Mononuclear cell (primary cell): ENCODE results near the gene APC. TPM values are rescaled to one million over a fixed set of nuclear protein-coding genes. Genes with fewer than 3 reads are reported as not detected.
"Not testable (repeated sequence)": the region's sequence is repeated elsewhere in the genome, so short reads cannot be mapped to it uniquely, and the experiment has no call there.

ENCODE experiments used
- H3K27me3 ChIP-seq: 2 replicates; pipeline ENCODE4 v1.6.0; 2011; ENCODE audit warnings: low read length, control low read depth; ENCODE audit not compliant: insufficient read depth
- H3K4me1 ChIP-seq: 2 replicates; pipeline ENCODE4 v1.5.1; 2011; ENCODE audit warnings: mild to moderate bottlenecking, low read length, control low read depth; ENCODE audit not compliant: insufficient read depth
- H3K4me3 ChIP-seq: 2 replicates; pipeline ENCODE4 v1.5.1; 2011; ENCODE audit warnings: mild to moderate bottlenecking, low read length, moderate library complexity
- H3K9me3 ChIP-seq: 2 replicates; pipeline ENCODE4 v1.5.1; 2011; ENCODE audit warnings: low read depth, mild to moderate bottlenecking, control low read depth, low read length
- total RNA-seq: library from RNA; depleted of rRNA; stranded (reverse); fragments of >200 nt; gene quantifications from one replicate; pipeline ENCODE4 v1.2.3, GENCODE V29; 2012

APC gene
- total RNA-seq, 1 donor: 48.3 TPM

GRCh38 chr5:112707187-112708102, 30.2 kb upstream of the APC start:
- H3K4me3 ChIP-seq: peak overlapping the region; percentile 99
- H3K4me1 ChIP-seq: peaks cover 45% of the 10 kb centered on the region
- no peaks in the 10 kb centered on the region for H3K9me3 ChIP-seq

GRCh38 chr5:112708103-112708622, 29.5 kb upstream of the APC start:
- Histone ChIP-seq H3K4me3 (peak overlapping the region; percentile 99), H3K4me1 (peaks cover 50% of the 10 kb centered on the region), H3K27me3 (no peaks in the 10 kb centered on the region), H3K9me3 (no peaks in the 10 kb centered on the region)

More at GRCh38 chr5:112707187-112708102, 30.2 kb upstream of the APC start:
- no peaks in the 10 kb centered on the region for H3K27me3 ChIP-seq

- H3K27me3 ChIP-seq: no peaks in the 10 kb centered on the region
- no peak overlapping the region for H3K4me3 ChIP-seq
- H3K9me3 ChIP-seq: no peaks in the 10 kb centered on the region
- H3K4me1 ChIP-seq: peaks cover 57% of the 10 kb centered on the region
Observed at GRCh38 chr5:112709416-112709815, 28.3 kb upstream of the APC start.

GRCh38 chr5:112710896-112711295, 26.8 kb upstream of the APC start:
- H3K4me1 ChIP-seq: peaks cover 57% of the 10 kb centered on the region
- H3K27me3 ChIP-seq: no peaks in the 10 kb centered on the region
- no peaks in the 10 kb centered on the region for H3K9me3 ChIP-seq
- no peak overlapping the region for H3K4me3 ChIP-seq

- Histone ChIP-seq H3K4me3 (no peak overlapping the region), H3K27me3 (no peaks in the 10 kb centered on the region), H3K4me1 (peaks cover 57% of the 10 kb centered on the region), H3K9me3 (no peaks in the 10 kb centered on the region)
Observed at GRCh38 chr5:112711436-112711835, 26.2 kb upstream of the APC start.

- Histone ChIP-seq H3K4me1 (peaks cover 53% of the 10 kb centered on the region), H3K27me3 (no peaks in the 10 kb centered on the region), H3K9me3 (no peaks in the 10 kb centered on the region), H3K4me3 (no peak overlapping the region)
Observed at GRCh38 chr5:112713206-112713605, 24.5 kb upstream of the APC start.

- H3K4me1 ChIP-seq: peaks cover 18% of the 10 kb centered on the region
- H3K4me3 ChIP-seq, H3K27me3 ChIP-seq, H3K9me3 ChIP-seq: not testable (repeated sequence)
Observed at GRCh38 chr5:112716895-112717294, 20.8 kb upstream of the APC start.

GRCh38 chr5:112717506-112718082, 20.1 kb upstream of the APC start:
- Histone ChIP-seq H3K4me1 (peaks cover 14% of the 10 kb centered on the region), H3K27me3 (no peaks in the 10 kb centered on the region), H3K9me3 (no peaks in the 10 kb centered on the region), H3K4me3 (no peak overlapping the region)

- no peaks in the 10 kb centered on the region for H3K9me3 ChIP-seq
- no peak overlapping the region for H3K4me3 ChIP-seq
- H3K27me3 ChIP-seq: no peaks in the 10 kb centered on the region
- H3K4me1 ChIP-seq: peaks cover 8% of the 10 kb centered on the region
Observed at GRCh38 chr5:112718344-112718743, 19.3 kb upstream of the APC start.

- Histone ChIP-seq H3K4me3 (no peak overlapping the region), H3K9me3 (no peaks in the 10 kb centered on the region), H3K4me1 (peaks cover 8% of the 10 kb centered on the region), H3K27me3 (no peaks in the 10 kb centered on the region)
Observed at GRCh38 chr5:112720576-112720975, 17.1 kb upstream of the APC start.

GRCh38 chr5:112724901-112725300, 12.8 kb upstream of the APC start:
- Histone ChIP-seq H3K9me3 (no peaks in the 10 kb centered on the region), H3K4me1 (peaks cover 5% of the 10 kb centered on the region), H3K27me3 (no peaks in the 10 kb centered on the region), H3K4me3 (no peak overlapping the region)

- H3K4me1 ChIP-seq: peaks cover 4% of the 10 kb centered on the region
- no peak overlapping the region for H3K4me3 ChIP-seq
- no peaks in the 10 kb centered on the region for H3K27me3 ChIP-seq
- no peaks in the 10 kb centered on the region for H3K9me3 ChIP-seq
Observed at GRCh38 chr5:112729630-112730029, 8.1 kb upstream of the APC start.

GRCh38 chr5:112732131-112732530, 5.6 kb upstream of the APC start:
- H3K9me3 ChIP-seq: no peaks in the 10 kb centered on the region
- no peaks in the 10 kb centered on the region for H3K27me3 ChIP-seq
- no peak overlapping the region for H3K4me3 ChIP-seq
- peaks cover 8% of the 10 kb centered on the region for H3K4me1 ChIP-seq

GRCh38 chr5:112733586-112733985, 4.1 kb upstream of the APC start:
- H3K4me1 ChIP-seq: peaks cover 22% of the 10 kb centered on the region

GRCh38 chr5:112734597-112734996, 3.1 kb upstream of the APC start:
- no peak overlapping the region for H3K4me3 ChIP-seq
- peaks cover 22% of the 10 kb centered on the region for H3K4me1 ChIP-seq
- H3K27me3 ChIP-seq: no peaks in the 10 kb centered on the region
- no peaks in the 10 kb centered on the region for H3K9me3 ChIP-seq

More at GRCh38 chr5:112733586-112733985, 4.1 kb upstream of the APC start:
- H3K4me3 ChIP-seq: no peak overlapping the region
- no peaks in the 10 kb centered on the region for H3K27me3 ChIP-seq
- no peaks in the 10 kb centered on the region for H3K9me3 ChIP-seq
